Parathyroid adenoma (tissue), 2 donors: ENCODE results near the gene DCLK1.
A peak's percentile ranks its signal among the peaks of the same experiment; 100 is the strongest.

Experiments used
- H2AFZ ChIP-seq: fragments of 300-600 bp; sonication (generic); one replicate; pipeline ENCODE4 v1.7.0; 2017; ENCODE audit warnings: antibody characterized with exemption, mild to moderate bottlenecking
- H3K27ac ChIP-seq: fragments of 300-600 bp; sonication (generic); one replicate; pipeline ENCODE4 v1.7.0; 2017
- H3K27me3 ChIP-seq: fragments of 300-600 bp; sonication (generic); one replicate; pipeline ENCODE4 v1.7.0; 2017; ENCODE audit warnings: low read length; ENCODE audit not compliant: control insufficient read depth, insufficient read depth
- H3K36me3 ChIP-seq: fragments of 300-600 bp; sonication (generic); one replicate; pipeline ENCODE4 v1.7.0; 2017; ENCODE audit warnings: low read length; ENCODE audit not compliant: control insufficient read depth, insufficient read depth
- H3K4me1 ChIP-seq: fragments of 300-600 bp; sonication (generic); one replicate; pipeline ENCODE4 v1.7.0; 2017; ENCODE audit warnings: control low read depth
- H3K4me2 ChIP-seq: fragments of 300-600 bp; sonication (generic); one replicate; pipeline ENCODE4 v1.7.0; 2017; ENCODE audit warnings: low read length
- H3K4me3 ChIP-seq: fragments of 300-600 bp; sonication (generic); one replicate; pipeline ENCODE4 v1.7.0; 2017; ENCODE audit warnings: low read depth, low read length
- H3K79me2 ChIP-seq: fragments of 300-600 bp; sonication (generic); one replicate; pipeline ENCODE4 v1.7.0; 2017; ENCODE audit warnings: control low read depth
- H3K9ac ChIP-seq: fragments of 300-600 bp; sonication (generic); one replicate; pipeline ENCODE4 v1.7.0; 2017; ENCODE audit warnings: mild to moderate bottlenecking
- H3K9me3 ChIP-seq: fragments of 300-600 bp; sonication (generic); one replicate; pipeline ENCODE4 v1.7.0; 2017; ENCODE audit warnings: low read length; ENCODE audit not compliant: control insufficient read depth
- TF ChIP-seq, protein P1 (sequence below): fragments of 300-600 bp; sonication (generic); IDR thresholded peaks from one replicate; pipeline ENCODE4 v1.7.0; 2017; ENCODE audit warnings: antibody characterized with exemption, mild to moderate bottlenecking
- donor health status: primary hyperparathyroidism.

Gene DCLK1

GRCh38 chr13:36000028-36000427, 131.2 kb downstream of the DCLK1 start:
- no peaks in the 10 kb centered on the region for H3K4me1 ChIP-seq
- H3K4me3 ChIP-seq = no peak overlapping the region
- no peak overlapping the region for H2AFZ ChIP-seq
- TF ChIP-seq, protein P1, sequence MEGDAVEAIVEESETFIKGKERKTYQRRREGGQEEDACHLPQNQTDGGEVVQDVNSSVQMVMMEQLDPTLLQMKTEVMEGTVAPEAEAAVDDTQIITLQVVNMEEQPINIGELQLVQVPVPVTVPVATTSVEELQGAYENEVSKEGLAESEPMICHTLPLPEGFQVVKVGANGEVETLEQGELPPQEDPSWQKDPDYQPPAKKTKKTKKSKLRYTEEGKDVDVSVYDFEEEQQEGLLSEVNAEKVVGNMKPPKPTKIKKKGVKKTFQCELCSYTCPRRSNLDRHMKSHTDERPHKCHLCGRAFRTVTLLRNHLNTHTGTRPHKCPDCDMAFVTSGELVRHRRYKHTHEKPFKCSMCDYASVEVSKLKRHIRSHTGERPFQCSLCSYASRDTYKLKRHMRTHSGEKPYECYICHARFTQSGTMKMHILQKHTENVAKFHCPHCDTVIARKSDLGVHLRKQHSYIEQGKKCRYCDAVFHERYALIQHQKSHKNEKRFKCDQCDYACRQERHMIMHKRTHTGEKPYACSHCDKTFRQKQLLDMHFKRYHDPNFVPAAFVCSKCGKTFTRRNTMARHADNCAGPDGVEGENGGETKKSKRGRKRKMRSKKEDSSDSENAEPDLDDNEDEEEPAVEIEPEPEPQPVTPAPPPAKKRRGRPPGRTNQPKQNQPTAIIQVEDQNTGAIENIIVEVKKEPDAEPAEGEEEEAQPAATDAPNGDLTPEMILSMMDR = no peak
- no peak overlapping the region for H3K4me2 ChIP-seq
- H3K27me3 ChIP-seq = no peaks in the 10 kb centered on the region
- no peak overlapping the region for H3K27ac ChIP-seq
- no peak overlapping the region for H3K9ac ChIP-seq
- no peaks in the 10 kb centered on the region for H3K9me3 ChIP-seq
- no peaks in the 10 kb centered on the region for H3K79me2 ChIP-seq
- H3K36me3 ChIP-seq = no peaks in the 10 kb centered on the region

- Histone ChIP-seq H3K4me3 (no peak overlapping the region), H3K79me2 (no peaks in the 10 kb centered on the region), H3K36me3 (no peaks in the 10 kb centered on the region), H3K4me2 (no peak overlapping the region), H3K9ac (no peak overlapping the region), H2AFZ (no peak overlapping the region), H3K27me3 (no peaks in the 10 kb centered on the region), H3K4me1 (peaks cover 7% of the 10 kb centered on the region), H3K9me3 (no peaks in the 10 kb centered on the region), H3K27ac (no peak overlapping the region)
- TF ChIP-seq, protein P1 = no peak
These were observed 134.8 kb downstream of the DCLK1 start for GRCh38 chr13:35996360-35996759.

GRCh38 chr13:35995136-35995535, 136.0 kb downstream of the DCLK1 start:
- Histone ChIP-seq H3K9ac (no peak overlapping the region), H3K4me2 (no peak overlapping the region), H3K79me2 (no peaks in the 10 kb centered on the region), H3K4me3 (no peak overlapping the region), H3K4me1 (peaks cover 7% of the 10 kb centered on the region), H2AFZ (no peak overlapping the region), H3K36me3 (no peaks in the 10 kb centered on the region), H3K27ac (no peak overlapping the region), H3K27me3 (no peaks in the 10 kb centered on the region), H3K9me3 (no peaks in the 10 kb centered on the region)
- TF ChIP-seq, protein P1 = no peak

DNA sequence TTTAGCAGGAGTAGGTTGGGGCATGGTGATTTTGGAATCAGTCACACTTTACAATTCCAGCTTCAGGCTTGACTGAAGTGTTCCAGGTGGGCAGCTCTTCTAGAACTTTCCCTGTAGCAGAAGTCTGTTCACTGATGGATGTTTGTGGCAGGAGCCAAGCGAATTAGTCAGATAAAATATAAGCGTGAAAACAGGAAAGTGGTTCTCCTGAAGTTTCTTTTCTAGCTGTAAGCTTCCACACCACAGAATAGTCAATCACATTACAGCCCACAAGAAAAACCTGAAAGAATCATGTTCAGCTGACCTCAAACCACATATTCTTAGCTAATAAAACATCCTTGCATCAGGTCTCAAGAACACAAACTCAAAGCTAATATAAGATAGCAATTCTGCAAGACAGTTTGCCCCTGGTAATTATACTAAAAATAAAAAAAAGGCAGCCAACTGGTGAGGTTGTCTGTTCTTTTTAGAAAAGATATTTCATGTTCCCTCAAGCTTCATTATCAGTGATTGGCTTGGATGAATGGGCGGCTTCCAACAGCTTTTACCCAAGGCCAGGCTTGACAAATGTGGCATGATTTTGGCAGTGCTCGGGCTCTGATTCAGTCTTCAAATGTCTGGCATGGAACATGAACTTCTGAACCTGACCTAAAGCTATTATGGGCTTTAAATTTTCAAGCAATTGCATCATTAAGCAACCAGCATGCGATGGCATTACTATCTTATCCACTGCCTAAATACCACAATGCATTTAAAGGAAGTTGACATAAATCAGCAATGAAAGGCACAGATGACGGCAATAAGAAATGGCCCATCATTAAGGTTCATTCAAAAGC, 136.8 kb downstream of the DCLK1 start:
- Histone ChIP-seq H3K4me2 (no peak overlapping the region), H3K4me1 (peaks cover 7% of the 10 kb centered on the region), H3K9ac (no peak overlapping the region), H3K4me3 (no peak overlapping the region), H3K79me2 (no peaks in the 10 kb centered on the region), H3K27me3 (no peaks in the 10 kb centered on the region), H3K9me3 (no peaks in the 10 kb centered on the region), H3K27ac (peak overlapping the region; percentile 74), H2AFZ (no peak overlapping the region), H3K36me3 (no peaks in the 10 kb centered on the region)
- TF ChIP-seq, protein P1 = no peak

- H3K79me2 ChIP-seq = no peaks in the 10 kb centered on the region
- no peak overlapping the region for H2AFZ ChIP-seq
- no peak overlapping the region for H3K4me3 ChIP-seq
- H3K36me3 ChIP-seq = no peaks in the 10 kb centered on the region
- no peak overlapping the region for H3K9ac ChIP-seq
- no peaks in the 10 kb centered on the region for H3K9me3 ChIP-seq
- TF ChIP-seq, protein P1 = no peak
- H3K27me3 ChIP-seq = no peaks in the 10 kb centered on the region
- H3K4me1 ChIP-seq = peaks cover 7% of the 10 kb centered on the region
- H3K4me2 ChIP-seq = no peak overlapping the region
- peak overlapping the region; percentile 74 for H3K27ac ChIP-seq
These were observed 137.5 kb downstream of the DCLK1 start for GRCh38 chr13:35993686-35994085.
